Type B pancreatic cell (in vitro differentiated cells): Measurements from ENCODE around the gene EDEM1. TPM values are rescaled to one million over a fixed set of nuclear protein-coding genes. Genes with fewer than 3 reads are reported as not detected.

Experiments used
- DNase-seq: peaks from one replicate; pipeline ENCODE4 v3.0.0; 2021; ENCODE audit warnings: mixed read lengths; ENCODE audit not compliant: unreplicated experiment; ENCODE audit errors: extremely low spot score
- H3K27ac Mint-ChIP-seq: 2 replicates; pipeline ENCODE4 v1.8.0; 2021; ENCODE audit warnings: mild to moderate bottlenecking, mixed read lengths
- H3K27me3 Mint-ChIP-seq: 2 replicates; pipeline ENCODE4 v1.8.0; 2021; ENCODE audit warnings: mixed read lengths
- H3K36me3 Mint-ChIP-seq: 2 replicates; pipeline ENCODE4 v1.8.0; 2021; ENCODE audit warnings: mixed read lengths
- H3K4me1 Mint-ChIP-seq: one replicate; pipeline ENCODE4 v1.8.0; 2021; ENCODE audit warnings: mixed read lengths; ENCODE audit not compliant: unreplicated experiment
- H3K4me3 Mint-ChIP-seq: 2 replicates; pipeline ENCODE4 v1.8.0; 2021; ENCODE audit warnings: mild to moderate bottlenecking, mixed read lengths
- H3K9me3 Mint-ChIP-seq: 2 replicates; pipeline ENCODE4 v1.8.0; 2021; ENCODE audit warnings: mixed read lengths
- total RNA-seq: library from RNA; stranded (reverse); gene quantifications from 2 replicates; pipeline ENCODE4 v1.2.1, GENCODE V29; 2021; ENCODE audit warnings: low replicate concordance
- TF ChIP-seq, protein P1 (sequence below): fragments of 200-600 bp; sonication (generic); conservative IDR thresholded peaks from 2 replicates; pipeline ENCODE4 v1.5.0; 2021; ENCODE audit warnings: antibody characterized with exemption, mild to moderate bottlenecking

Gene EDEM1
- total RNA-seq, 1 donor from 2014 or later, result 20.2 TPM

DNA sequence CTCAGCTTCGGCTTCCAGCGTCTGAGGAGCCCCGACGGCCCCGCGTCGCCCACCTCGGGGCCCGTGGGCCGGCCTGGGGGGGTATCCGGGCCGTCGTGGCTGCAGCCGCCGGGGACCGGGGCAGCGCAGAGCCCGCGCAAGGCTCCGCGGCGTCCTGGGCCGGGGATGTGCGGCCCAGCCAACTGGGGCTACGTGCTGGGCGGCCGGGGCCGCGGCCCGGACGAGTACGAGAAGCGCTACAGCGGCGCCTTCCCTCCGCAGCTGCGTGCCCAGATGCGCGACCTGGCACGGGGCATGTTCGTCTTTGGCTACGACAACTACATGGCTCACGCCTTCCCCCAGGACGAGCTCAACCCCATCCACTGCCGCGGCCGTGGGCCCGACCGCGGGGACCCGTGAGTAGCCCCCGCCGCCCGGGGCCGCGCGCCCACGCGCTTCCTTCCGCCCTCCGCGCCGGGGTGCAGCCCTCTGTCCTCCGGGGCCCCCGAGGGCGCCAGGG, 462 bp downstream of the EDEM1 start:
- Mint-ChIP-seq H3K4me1 (peaks cover 48% of the 10 kb centered on the region), H3K4me3 (peak overlapping the region; percentile 100), H3K27ac (peak overlapping the region; percentile 99)

DNA sequence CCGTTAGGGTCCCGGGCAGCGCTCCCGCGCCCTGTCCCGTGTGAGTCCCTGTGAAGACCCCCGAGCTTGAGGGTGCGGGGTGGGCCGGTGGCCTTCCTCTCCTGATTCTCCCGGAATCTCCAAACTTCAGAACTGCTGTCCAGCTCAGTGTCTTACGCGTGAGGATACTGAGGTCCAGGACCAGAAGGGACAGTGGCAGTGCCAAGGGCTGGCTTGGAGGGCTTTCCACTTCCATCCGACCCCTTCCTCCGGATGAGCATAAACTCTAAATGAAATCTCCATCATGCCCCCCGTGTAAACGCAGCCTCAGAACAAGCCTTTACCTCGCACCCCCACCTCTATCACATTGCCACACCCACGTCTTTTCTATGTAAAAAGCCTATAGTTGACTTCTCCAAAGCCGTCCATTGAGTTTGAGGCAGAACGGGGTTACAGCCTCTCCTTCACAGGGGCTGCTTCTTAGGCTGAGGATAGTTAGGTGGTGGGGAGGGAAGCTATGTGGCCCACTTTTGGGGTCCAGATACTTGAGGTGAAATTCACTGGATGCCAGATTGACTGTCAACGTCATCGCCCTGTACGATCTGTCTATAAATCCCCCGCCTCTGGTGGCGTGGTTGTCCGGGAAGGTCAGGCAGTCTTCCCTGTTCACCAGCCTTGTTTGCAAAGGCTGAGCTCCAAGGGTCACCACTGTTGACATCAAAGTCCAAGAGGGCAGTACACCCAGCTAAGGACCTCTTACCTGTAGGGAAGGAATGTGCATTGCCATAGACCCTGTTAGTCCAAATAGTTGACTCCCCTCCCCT, 1.1 kb downstream of the EDEM1 start:
- H3K9me3 Mint-ChIP-seq, result peaks cover 4% of the 10 kb centered on the region
- H3K36me3 Mint-ChIP-seq, result peaks cover 21% of the 10 kb centered on the region
- no peak for DNase-seq
- no peaks in the 10 kb centered on the region for H3K27me3 Mint-ChIP-seq
- peak overlapping the region; percentile 99 for H3K27ac Mint-ChIP-seq
- H3K4me3 Mint-ChIP-seq, result peak overlapping the region; percentile 100
- H3K4me1 Mint-ChIP-seq, result peaks cover 50% of the 10 kb centered on the region
- TF ChIP-seq, protein P1, sequence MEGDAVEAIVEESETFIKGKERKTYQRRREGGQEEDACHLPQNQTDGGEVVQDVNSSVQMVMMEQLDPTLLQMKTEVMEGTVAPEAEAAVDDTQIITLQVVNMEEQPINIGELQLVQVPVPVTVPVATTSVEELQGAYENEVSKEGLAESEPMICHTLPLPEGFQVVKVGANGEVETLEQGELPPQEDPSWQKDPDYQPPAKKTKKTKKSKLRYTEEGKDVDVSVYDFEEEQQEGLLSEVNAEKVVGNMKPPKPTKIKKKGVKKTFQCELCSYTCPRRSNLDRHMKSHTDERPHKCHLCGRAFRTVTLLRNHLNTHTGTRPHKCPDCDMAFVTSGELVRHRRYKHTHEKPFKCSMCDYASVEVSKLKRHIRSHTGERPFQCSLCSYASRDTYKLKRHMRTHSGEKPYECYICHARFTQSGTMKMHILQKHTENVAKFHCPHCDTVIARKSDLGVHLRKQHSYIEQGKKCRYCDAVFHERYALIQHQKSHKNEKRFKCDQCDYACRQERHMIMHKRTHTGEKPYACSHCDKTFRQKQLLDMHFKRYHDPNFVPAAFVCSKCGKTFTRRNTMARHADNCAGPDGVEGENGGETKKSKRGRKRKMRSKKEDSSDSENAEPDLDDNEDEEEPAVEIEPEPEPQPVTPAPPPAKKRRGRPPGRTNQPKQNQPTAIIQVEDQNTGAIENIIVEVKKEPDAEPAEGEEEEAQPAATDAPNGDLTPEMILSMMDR, result no peak

More for the DNA sequence above, 462 bp downstream of the EDEM1 start:
- Mint-ChIP-seq H3K36me3 (peaks cover 19% of the 10 kb centered on the region), H3K27me3 (no peaks in the 10 kb centered on the region), H3K9me3 (peaks cover 4% of the 10 kb centered on the region)
- TF ChIP-seq, protein P1, result no peak
- DNase-seq, result no peak

DNA sequence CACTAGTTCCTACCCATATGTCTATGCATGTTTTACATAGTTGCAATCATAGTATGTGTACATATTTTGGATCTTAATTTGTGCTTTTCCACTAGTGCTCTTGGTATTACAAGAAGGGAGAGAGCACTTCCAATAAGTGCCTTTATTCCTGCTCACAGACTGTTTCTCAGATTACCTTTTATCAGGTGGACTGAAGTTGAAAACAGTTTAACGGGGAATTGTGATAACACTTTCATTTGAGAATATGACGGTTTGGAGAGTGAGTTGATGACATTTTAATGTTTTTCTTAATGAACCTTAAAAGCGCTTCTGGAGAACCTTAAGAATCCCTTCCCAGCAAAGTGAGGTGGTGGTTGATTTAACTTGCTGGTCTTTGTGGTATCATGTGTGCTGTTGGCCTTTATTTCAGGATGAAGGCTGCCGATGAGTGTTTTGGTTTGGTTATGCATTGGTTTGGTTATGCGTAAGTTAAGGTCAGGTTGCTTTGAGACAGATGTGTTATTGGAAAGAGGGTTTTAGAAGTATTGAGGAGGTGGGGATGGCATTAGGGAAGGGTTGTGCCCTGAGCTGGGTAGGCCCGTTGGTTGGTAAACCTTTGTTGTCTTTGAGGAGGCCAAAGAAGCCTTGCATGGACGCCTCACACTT, 2.8 kb downstream of the EDEM1 start:
- H3K4me3 Mint-ChIP-seq, result peak overlapping the region; percentile 82
- no peaks in the 10 kb centered on the region for H3K27me3 Mint-ChIP-seq
- peak overlapping the region; percentile 8 for H3K27ac Mint-ChIP-seq
- no peak for DNase-seq
- peaks cover 33% of the 10 kb centered on the region for H3K36me3 Mint-ChIP-seq
- peaks cover 4% of the 10 kb centered on the region for H3K9me3 Mint-ChIP-seq
- peaks cover 60% of the 10 kb centered on the region for H3K4me1 Mint-ChIP-seq
- TF ChIP-seq, protein P1, result no peak

DNA sequence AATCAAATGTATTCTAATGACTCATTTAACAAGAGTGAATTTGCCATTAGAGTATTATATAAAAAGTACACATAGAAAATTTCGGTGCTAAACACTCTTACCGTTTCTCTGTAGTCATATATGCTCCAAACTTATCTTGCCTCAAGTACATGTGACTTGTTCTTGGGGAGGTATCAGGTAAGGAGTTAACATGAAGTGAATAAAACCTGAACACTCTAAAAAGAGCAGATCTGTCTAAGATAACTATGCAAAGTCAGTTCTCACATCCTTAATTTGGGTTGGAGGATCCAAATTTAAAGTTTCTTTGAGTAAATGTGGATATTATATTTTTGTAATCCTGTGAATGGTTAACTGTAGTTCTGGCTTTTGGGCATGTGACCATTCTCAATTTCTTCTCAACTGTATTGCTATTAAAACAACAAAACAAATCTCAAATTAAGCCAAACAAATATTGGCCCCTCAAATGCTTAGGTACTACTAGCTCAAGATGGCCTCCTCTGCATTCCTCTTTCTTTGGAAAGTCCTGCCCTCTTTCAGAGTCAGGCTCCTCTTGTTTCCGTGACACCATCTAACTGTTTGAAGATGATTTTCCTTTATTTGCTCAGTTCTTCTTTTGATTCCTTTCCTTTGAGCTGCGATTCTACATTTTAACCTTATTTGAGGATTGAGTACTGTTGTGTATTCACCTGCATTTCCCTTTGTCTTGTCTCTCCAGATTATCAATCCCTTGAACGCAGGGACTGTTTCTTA, 4.2 kb downstream of the EDEM1 start:
- DNase-seq, result no peak
- TF ChIP-seq, protein P1, result no peak
- peak overlapping the region; percentile 46 for H3K27ac Mint-ChIP-seq
- peak overlapping the region; percentile 46 for H3K4me3 Mint-ChIP-seq
- H3K27me3 Mint-ChIP-seq, result no peaks in the 10 kb centered on the region
- peaks cover 54% of the 10 kb centered on the region for H3K4me1 Mint-ChIP-seq
- peaks cover 36% of the 10 kb centered on the region for H3K36me3 Mint-ChIP-seq
- peaks cover 4% of the 10 kb centered on the region for H3K9me3 Mint-ChIP-seq

DNA sequence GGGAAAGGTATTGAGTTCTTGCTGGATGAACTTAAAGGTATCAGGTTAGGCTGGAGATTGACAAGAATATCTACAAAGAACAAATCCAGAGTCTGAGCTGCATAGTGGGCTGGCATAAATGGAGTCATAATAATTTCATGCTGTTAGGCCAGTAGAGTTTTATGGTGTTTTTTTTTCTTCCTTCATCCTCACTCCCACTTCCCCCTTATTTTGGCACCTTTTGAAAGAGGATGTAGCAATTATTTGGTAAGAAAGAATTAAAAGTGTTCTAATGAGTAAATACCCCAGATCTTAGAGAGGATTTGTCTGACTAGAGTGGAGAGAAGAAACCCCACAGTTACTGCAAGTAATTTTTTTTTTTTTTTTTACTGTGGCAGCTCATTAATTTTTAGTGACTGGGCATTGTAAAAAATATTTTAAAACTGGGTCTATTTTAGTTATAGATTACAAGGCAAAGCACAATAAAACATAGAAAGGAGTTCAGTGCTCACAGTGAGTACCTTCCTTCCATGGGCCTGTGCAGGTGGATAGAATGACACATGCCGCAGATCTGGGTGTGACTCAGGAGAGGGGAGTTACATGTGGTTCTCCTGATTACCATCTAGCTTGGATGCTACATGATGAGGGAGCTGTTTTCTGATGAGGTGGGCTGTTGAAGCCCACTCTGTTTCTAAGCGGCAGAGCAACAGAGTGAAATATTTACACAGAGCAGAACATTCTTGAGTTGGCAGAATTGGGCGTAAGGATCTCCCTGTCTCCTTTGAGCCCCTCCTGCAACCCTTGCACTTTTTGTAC, 5.3 kb downstream of the EDEM1 start:
- Mint-ChIP-seq H3K27me3 (no peaks in the 10 kb centered on the region), H3K36me3 (peaks cover 45% of the 10 kb centered on the region), H3K27ac (peak overlapping the region; percentile 46), H3K4me1 (peaks cover 55% of the 10 kb centered on the region), H3K9me3 (peaks cover 4% of the 10 kb centered on the region), H3K4me3 (no peak overlapping the region)
- DNase-seq, result no peak
- TF ChIP-seq, protein P1, result no peak
